Measurements from ENCODE around the gene FBXO21.

Gene FBXO21

DNA sequence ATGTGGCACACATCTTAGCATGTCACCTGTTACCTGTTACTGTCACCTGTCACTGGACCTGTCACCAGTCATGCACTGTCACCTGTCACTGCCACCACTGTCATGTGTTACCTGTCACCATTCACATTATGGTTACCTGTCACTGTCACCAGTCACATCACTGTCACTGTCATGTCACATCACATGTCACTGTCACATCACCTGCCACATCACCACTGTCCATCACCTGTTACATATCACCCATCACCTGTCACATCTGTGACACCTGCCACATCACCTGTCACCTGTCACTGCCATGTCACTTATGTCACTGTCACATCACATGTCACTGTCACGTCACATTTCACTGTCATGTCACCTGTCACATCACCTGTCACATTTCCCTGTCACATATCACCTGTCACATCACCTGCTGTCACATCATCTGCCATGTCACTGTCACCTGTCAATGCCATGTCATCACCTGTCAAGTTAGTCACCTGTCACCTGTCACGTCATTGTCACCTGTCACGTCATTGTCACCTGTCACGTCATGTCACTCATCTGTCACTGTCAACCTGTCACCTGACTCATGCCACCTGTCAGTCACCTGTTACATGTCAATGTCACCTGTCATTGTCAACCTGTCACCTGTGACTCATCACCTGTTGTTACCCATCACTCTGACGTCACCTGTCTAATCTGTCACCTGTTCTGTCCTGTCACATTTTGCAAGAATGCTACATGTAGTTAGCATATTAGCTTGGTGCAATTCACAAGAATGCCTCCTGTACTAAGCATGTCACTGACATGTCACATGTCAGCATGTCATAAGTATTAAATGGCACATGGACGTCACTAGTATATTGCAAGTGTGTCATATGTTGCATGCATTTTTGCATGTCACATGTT lies 62.1 kb downstream of the FBXO21 start:
- Histone ChIP-seq H2AFZ (ENCODE audit: low read length) (no peak overlapping the region), H3K9me2 (replicated peaks; ENCODE audit: insufficient read depth, low read length) (no peaks in the 10 kb centered on the region), H3F3A (ENCODE audit: insufficient read depth, low read length) (no peaks in the 10 kb centered on the region), H3K36me3 (replicated peaks; ENCODE audit: insufficient read depth, low read length) (no peaks in the 10 kb centered on the region), H3K4me2 (ENCODE audit: low read depth, low read length) (no peak overlapping the region), H3K27ac (ENCODE audit: low read length) (no peak overlapping the region), H3K27me3 (replicated peaks; ENCODE audit: insufficient read depth, low read length) (no peaks in the 10 kb centered on the region), H3K9me3 (replicated peaks; ENCODE audit: insufficient read depth, low read length) (no peaks in the 10 kb centered on the region), H3K4me1 (ENCODE audit: low read length) (no peaks in the 10 kb centered on the region), H3K79me2 (ENCODE audit: low read length) (no peaks in the 10 kb centered on the region), H3K9ac (ENCODE audit: low read length) (no peak overlapping the region), H4K20me1 (ENCODE audit: insufficient read depth, low read length) (no peaks in the 10 kb centered on the region), H3K4me3 (ENCODE audit: low read length) (no peak overlapping the region)
- no peak for DNase-seq
- TF ChIP-seq EZH2 (optimal IDR thresholded peaks at IDR 0.05; ENCODE audit: low read depth, low read length) (no peak), EZH2phosphoT487 (IDR thresholded peaks at IDR 0.05; ENCODE audit: low read length) (no peak)
- TF ChIP-seq, protein P1, sequence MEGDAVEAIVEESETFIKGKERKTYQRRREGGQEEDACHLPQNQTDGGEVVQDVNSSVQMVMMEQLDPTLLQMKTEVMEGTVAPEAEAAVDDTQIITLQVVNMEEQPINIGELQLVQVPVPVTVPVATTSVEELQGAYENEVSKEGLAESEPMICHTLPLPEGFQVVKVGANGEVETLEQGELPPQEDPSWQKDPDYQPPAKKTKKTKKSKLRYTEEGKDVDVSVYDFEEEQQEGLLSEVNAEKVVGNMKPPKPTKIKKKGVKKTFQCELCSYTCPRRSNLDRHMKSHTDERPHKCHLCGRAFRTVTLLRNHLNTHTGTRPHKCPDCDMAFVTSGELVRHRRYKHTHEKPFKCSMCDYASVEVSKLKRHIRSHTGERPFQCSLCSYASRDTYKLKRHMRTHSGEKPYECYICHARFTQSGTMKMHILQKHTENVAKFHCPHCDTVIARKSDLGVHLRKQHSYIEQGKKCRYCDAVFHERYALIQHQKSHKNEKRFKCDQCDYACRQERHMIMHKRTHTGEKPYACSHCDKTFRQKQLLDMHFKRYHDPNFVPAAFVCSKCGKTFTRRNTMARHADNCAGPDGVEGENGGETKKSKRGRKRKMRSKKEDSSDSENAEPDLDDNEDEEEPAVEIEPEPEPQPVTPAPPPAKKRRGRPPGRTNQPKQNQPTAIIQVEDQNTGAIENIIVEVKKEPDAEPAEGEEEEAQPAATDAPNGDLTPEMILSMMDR (IDR thresholded peaks at IDR 0.05; ENCODE audit: low read length), result no peak

DNA sequence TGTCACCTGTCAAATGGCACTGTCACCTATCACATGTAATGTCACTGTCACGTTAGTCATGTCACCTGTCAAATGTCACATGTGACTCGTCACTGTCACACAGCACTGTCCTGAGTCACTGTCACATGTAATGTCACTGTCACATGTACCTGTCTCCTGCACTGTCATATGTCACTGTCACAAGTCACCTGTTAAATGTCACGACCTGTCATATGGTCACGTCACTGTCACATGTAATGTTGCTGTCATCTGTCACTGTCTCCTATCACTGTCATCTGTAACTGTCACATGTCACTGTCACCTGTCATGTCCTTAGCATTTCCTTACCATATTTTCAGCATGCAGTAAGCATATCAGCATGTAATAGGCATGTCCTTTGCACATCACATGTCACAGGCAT lies 63.9 kb downstream of the FBXO21 start:
- Histone ChIP-seq H3K9ac (ENCODE audit: low read length) (no peak overlapping the region), H4K20me1 (ENCODE audit: insufficient read depth, low read length) (no peaks in the 10 kb centered on the region), H3K4me3 (ENCODE audit: low read length) (no peak overlapping the region), H3K4me1 (ENCODE audit: low read length) (no peaks in the 10 kb centered on the region), H3K79me2 (ENCODE audit: low read length) (no peaks in the 10 kb centered on the region), H3K36me3 (replicated peaks; ENCODE audit: insufficient read depth, low read length) (no peaks in the 10 kb centered on the region), H3K4me2 (ENCODE audit: low read depth, low read length) (no peak overlapping the region), H3K27ac (ENCODE audit: low read length) (no peak overlapping the region), H2AFZ (ENCODE audit: low read length) (no peak overlapping the region), H3K9me3 (replicated peaks; ENCODE audit: insufficient read depth, low read length) (no peaks in the 10 kb centered on the region), H3F3A (ENCODE audit: insufficient read depth, low read length) (no peaks in the 10 kb centered on the region), H3K9me2 (replicated peaks; ENCODE audit: insufficient read depth, low read length) (no peaks in the 10 kb centered on the region), H3K27me3 (replicated peaks; ENCODE audit: insufficient read depth, low read length) (no peaks in the 10 kb centered on the region)
- no peak for DNase-seq
- TF ChIP-seq EZH2 (optimal IDR thresholded peaks at IDR 0.05; ENCODE audit: low read depth, low read length), result no peak
- TF ChIP-seq, protein P1 (IDR thresholded peaks at IDR 0.05; ENCODE audit: low read length), result no peak
- TF ChIP-seq EZH2phosphoT487 (IDR thresholded peaks at IDR 0.05; ENCODE audit: low read length), result no peak

DNA sequence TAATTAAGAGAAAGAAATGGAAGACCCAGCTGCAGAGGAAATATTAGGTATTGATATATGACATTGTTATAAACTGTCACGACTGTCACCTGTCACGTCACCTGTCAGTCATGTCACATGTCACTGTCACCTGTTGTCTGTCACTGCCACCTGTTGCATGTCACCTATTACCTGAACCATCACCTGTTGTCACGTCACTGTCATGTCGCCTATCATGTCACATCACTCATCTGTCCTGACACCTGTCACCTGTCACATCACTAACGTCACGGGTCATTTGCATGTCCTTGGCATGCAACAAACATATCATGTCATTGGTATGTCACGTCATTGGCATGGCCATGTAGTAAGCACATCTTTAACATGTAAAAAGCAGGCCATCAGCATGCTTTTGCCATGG lies 64.5 kb downstream of the FBXO21 start:
- DNase-seq, result no peak
- H3K27me3 ChIP-seq (replicated peaks; ENCODE audit: insufficient read depth, low read length), result no peaks in the 10 kb centered on the region
- no peaks in the 10 kb centered on the region for H3F3A ChIP-seq (ENCODE audit: insufficient read depth, low read length)
- no peaks in the 10 kb centered on the region for H3K79me2 ChIP-seq (ENCODE audit: low read length)
- no peak overlapping the region for H3K4me2 ChIP-seq (ENCODE audit: low read depth, low read length)
- no peak for TF ChIP-seq EZH2 (optimal IDR thresholded peaks at IDR 0.05; ENCODE audit: low read depth, low read length)
- TF ChIP-seq, protein P1 (IDR thresholded peaks at IDR 0.05; ENCODE audit: low read length), result no peak
- no peak for TF ChIP-seq EZH2phosphoT487 (IDR thresholded peaks at IDR 0.05; ENCODE audit: low read length)
- no peaks in the 10 kb centered on the region for H3K36me3 ChIP-seq (replicated peaks; ENCODE audit: insufficient read depth, low read length)
- no peak overlapping the region for H2AFZ ChIP-seq (ENCODE audit: low read length)
- H4K20me1 ChIP-seq (ENCODE audit: insufficient read depth, low read length), result no peaks in the 10 kb centered on the region
- no peak overlapping the region for H3K4me3 ChIP-seq (ENCODE audit: low read length)
- H3K9ac ChIP-seq (ENCODE audit: low read length), result no peak overlapping the region
- H3K4me1 ChIP-seq (ENCODE audit: low read length), result no peaks in the 10 kb centered on the region
- H3K27ac ChIP-seq (ENCODE audit: low read length), result no peak overlapping the region
- no peaks in the 10 kb centered on the region for H3K9me2 ChIP-seq (replicated peaks; ENCODE audit: insufficient read depth, low read length)
- H3K9me3 ChIP-seq (replicated peaks; ENCODE audit: insufficient read depth, low read length), result no peaks in the 10 kb centered on the region

All from MM.1S (cell line).